ENCODE results near the gene MRPS24. TPM values are rescaled to one million over a fixed set of nuclear protein-coding genes. Genes with fewer than 3 reads are reported as not detected.
"Not testable (repeated sequence)": the region's sequence is repeated elsewhere in the genome, so short reads cannot be mapped to it uniquely, and the experiment has no call there.

The MRPS24 gene
- total RNA-seq, 1 donor from 2014 or later: 68.8 TPM

DNA sequence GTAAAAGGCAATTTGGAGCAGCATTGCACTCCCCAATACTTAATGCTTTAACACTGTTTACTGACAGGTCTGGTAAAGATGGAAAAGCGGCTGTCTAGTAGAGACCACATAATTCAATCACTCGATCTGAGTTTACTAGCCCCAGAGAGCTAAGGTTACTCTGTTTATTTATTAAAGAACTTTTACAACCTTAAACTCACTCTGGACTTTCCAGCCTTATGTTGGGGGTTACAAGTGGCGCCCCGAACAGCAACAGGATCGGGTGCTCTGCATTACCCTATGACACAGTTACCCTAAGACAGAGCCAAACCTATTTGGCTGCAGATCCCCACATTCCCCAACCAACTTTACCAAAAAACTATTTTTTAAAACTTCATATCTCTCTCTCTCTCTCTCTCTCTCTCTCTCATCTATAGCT lies 43.9 kb downstream of the MRPS24 start:
- TF ChIP-seq POLR2AphosphoS5 (IDR thresholded peaks at IDR 0.05; ENCODE audit: insufficient read depth in 1 of 2, low read depth in 1 of 2) (no peak), POLR2A (IDR thresholded peaks at IDR 0.05) (no peak)
- intact Hi-C loops (cut with DNase I): no loop called here

DNA sequence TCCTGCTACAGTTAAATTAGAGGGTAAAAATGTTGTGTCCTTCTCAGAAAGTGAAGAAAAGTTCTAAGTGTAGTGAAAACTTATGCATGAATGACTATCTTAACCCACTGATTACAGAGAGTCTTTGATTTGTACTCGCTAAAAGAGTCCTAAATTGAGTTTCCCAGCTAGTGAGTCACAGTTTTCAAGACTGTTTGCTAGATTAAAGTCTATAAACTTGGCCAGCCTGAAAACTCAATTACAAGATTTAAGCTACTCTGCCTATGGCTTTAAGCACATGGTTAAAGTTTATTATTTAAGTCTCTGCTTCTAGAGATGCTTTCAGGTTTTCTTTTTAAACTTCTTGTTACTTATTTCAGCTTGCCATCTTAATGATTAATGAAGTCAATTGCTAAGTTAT lies 44.4 kb downstream of the MRPS24 start:
- intact Hi-C loops (cut with DNase I): no loop called here
- Histone ChIP-seq H3K27ac (no peak overlapping the region), H3K4me3 (no peak overlapping the region), H3K27me3 (no peaks in the 10 kb centered on the region), H3K4me1 (no peaks in the 10 kb centered on the region), H3K9me3 (no peaks in the 10 kb centered on the region), H3K36me3 (no peaks in the 10 kb centered on the region)
- DNase-seq (ENCODE audit: extremely low spot score in 2 of 2): no peak
- TF ChIP-seq POLR2A (IDR thresholded peaks at IDR 0.05) (no peak), POLR2AphosphoS5 (IDR thresholded peaks at IDR 0.05; ENCODE audit: insufficient read depth in 1 of 2, low read depth in 1 of 2) (no peak)
- TF ChIP-seq, protein P1, sequence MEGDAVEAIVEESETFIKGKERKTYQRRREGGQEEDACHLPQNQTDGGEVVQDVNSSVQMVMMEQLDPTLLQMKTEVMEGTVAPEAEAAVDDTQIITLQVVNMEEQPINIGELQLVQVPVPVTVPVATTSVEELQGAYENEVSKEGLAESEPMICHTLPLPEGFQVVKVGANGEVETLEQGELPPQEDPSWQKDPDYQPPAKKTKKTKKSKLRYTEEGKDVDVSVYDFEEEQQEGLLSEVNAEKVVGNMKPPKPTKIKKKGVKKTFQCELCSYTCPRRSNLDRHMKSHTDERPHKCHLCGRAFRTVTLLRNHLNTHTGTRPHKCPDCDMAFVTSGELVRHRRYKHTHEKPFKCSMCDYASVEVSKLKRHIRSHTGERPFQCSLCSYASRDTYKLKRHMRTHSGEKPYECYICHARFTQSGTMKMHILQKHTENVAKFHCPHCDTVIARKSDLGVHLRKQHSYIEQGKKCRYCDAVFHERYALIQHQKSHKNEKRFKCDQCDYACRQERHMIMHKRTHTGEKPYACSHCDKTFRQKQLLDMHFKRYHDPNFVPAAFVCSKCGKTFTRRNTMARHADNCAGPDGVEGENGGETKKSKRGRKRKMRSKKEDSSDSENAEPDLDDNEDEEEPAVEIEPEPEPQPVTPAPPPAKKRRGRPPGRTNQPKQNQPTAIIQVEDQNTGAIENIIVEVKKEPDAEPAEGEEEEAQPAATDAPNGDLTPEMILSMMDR (IDR thresholded peaks at IDR 0.05): no peak

More for the DNA sequence above, 43.9 kb downstream of the MRPS24 start:
- no peak for DNase-seq (ENCODE audit: extremely low spot score in 2 of 2)
- H3K27me3 ChIP-seq: no peaks in the 10 kb centered on the region
- H3K4me1 ChIP-seq: no peaks in the 10 kb centered on the region
- H3K4me3 ChIP-seq: no peak overlapping the region
- no peaks in the 10 kb centered on the region for H3K9me3 ChIP-seq
- no peak overlapping the region for H3K27ac ChIP-seq
- no peaks in the 10 kb centered on the region for H3K36me3 ChIP-seq

DNA sequence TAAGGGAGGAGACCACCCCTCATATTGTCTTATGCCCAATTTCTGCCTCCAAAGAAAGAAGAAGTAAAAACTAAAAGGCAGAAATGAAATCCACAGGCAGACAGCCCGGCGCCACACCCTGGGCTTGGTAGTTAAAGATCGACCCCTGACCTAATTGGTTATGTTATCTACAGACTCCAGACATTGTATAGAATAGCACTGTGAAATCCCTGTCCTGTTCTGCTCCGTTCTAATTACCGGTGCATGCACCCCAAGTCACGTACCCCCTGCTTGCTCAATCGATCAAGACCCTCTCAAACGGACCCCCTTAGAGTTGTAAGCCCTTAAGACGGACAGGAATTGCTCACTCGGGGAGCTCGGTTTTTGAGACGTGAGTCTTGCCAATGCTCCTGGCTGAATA lies 44.8 kb downstream of the MRPS24 start:
- H3K36me3 ChIP-seq; DNase-seq (ENCODE audit: extremely low spot score in 2 of 2); intact Hi-C loops (cut with DNase I); H3K9me3 ChIP-seq; H3K4me3 ChIP-seq; H3K27me3 ChIP-seq; H3K4me1 ChIP-seq; H3K27ac ChIP-seq: not testable (repeated sequence)

DNA sequence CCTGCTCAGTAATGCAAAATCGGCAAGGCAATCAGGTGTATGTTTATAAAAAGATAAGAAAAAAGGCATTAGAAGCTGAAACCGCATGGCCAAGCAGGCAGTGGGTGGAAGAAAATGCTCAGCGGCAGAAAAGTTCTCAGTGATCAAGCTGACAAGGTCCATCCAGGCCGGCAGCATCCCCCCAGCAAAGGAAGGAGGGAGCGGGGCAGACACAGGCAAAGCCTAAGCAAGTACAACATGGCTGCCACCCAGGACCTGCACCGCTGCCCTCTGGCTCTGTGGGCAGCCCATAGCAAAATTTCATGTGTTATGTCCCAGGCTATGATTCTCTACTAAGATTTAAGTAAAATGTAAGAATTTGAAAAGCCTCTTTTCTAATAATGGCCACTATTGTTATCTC lies 45.4 kb downstream of the MRPS24 start:
- Histone ChIP-seq H3K27me3 (no peaks in the 10 kb centered on the region), H3K9me3 (no peaks in the 10 kb centered on the region), H3K4me1 (no peaks in the 10 kb centered on the region), H3K27ac (no peak overlapping the region), H3K4me3 (no peak overlapping the region), H3K36me3 (no peaks in the 10 kb centered on the region)
- no peak for DNase-seq (ENCODE audit: extremely low spot score in 2 of 2)
- intact Hi-C loops (cut with DNase I): no loop called here
- no peak for TF ChIP-seq POLR2AphosphoS5 (IDR thresholded peaks at IDR 0.05; ENCODE audit: insufficient read depth in 1 of 2, low read depth in 1 of 2)
- TF ChIP-seq, protein P1 (IDR thresholded peaks at IDR 0.05): no peak

DNA sequence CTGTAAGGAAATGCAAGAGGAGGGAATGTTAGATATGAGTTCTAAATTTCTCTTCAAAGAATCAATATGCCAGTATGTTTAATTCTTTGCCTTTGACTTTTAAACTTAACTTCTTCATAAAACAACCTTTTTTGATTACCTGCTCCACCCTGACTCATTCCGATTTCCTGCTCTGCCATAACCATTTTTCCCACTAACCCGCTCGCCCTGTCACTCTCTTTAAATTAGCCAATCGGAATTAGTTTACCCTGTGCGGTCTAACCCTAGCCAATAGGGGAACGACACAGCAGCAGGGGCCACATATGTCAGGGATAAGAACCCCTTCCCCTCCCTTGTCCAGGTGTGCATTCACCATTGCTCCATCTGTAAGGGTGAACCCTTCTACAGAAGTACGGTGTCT lies 45.9 kb downstream of the MRPS24 start:
- DNase-seq (ENCODE audit: extremely low spot score in 2 of 2); H3K9me3 ChIP-seq; H3K36me3 ChIP-seq; H3K4me3 ChIP-seq; H3K4me1 ChIP-seq; H3K27me3 ChIP-seq; intact Hi-C loops (cut with DNase I); H3K27ac ChIP-seq: not testable (repeated sequence)

Small RNA genes within 50 kb of the gene (small RNA-seq; reads per million reads assigned to genes)
- gene MRPS24: not detected

Other genes with a start within 250 kb of the MRPS24 start
- gene COA1, start 140.0 kb downstream of the MRPS24 start, total RNA-seq: 47.6 TPM
- gene BLVRA, start 110.8 kb downstream of the MRPS24 start, total RNA-seq: 65.6 TPM
- 21.1 TPM for gene URGCP, start 37.1 kb upstream of the MRPS24 start, total RNA-seq
- 25.5 TPM for gene UBE2D4, start 56.9 kb upstream of the MRPS24 start, total RNA-seq
- gene SPDYE1, start 128.4 kb upstream of the MRPS24 start, total RNA-seq: not detected
- gene DBNL, start 175.2 kb upstream of the MRPS24 start, total RNA-seq: 100 TPM
- not detected for gene PGAM2, start 196.1 kb upstream of the MRPS24 start, total RNA-seq
- gene POLM, start 213.0 kb upstream of the MRPS24 start, total RNA-seq: 31.4 TPM
- gene AEBP1, start 234.8 kb upstream of the MRPS24 start, total RNA-seq: 321 TPM

All from vagina (tissue), 2 donors.